ENCODE data around the gene PLAAT3.
"Not testable (repeated sequence)": the region's sequence is repeated elsewhere in the genome, so short reads cannot be mapped to it uniquely, and the experiment has no call there.

PLAAT3 gene

DNA sequence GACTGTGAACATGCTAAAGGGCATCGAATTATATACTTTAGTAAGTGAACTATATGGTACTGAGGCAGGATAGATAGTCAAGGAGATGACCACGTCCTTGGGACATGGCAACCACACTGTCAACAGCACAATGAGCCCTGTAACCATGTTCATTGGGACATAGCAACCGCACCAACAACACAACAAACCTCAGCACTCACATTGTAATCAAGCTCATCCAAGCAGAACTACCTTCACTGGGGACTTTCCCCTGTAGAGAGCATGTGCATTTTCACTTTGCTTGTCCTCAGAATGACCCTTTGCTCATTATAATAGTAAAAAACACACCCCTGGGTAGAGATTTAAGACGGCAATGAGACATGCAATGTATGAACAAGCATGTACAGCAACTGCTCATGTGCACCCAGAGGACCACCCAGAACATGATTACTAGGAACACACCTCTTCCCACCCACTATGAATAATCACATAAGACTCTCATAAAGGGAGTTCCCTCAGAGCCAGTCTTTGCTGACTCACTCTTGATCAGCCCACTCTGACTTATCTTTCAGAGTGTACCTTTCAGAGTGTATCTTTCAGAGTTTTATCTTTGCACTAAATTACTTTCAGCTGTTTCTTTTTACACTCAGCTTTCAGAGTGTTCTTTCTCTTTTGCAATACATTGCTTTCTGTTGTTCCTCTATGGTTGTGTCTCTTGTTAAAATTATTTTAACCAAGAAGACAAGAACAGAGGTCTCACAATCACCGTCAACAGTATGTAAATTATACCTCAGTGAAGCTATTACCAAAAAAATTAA lies 47.0 kb downstream of the PLAAT3 start:
- peak; percentile 87 for DNase-seq

DNA sequence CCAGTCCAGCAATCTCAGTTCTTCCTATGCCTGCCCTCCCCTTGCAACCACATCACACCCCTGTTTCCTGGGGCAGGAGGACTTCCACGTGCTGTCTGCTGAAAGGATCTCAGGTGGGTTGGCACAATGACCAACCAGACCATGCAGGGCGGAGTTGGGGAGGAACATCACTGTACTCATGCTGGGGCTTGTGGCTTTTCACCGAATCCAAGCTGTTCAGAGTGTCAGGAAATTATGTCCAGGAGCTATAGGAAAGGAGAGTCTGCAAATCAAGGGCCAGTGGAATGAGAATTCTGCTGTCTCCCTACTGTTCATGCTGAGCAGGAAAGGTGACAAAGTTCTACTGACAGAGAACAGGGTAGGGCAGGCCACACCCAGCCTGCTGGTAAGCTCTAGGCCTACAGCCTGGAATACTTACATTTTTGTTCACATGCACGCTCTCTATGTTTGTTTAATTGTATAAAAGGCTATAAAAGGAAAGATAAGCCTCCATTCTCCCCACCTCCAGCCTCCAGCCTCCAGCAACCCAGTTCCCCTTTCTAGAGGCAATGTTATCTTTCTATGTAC lies 49.4 kb downstream of the PLAAT3 start:
- no peak for DNase-seq

DNA sequence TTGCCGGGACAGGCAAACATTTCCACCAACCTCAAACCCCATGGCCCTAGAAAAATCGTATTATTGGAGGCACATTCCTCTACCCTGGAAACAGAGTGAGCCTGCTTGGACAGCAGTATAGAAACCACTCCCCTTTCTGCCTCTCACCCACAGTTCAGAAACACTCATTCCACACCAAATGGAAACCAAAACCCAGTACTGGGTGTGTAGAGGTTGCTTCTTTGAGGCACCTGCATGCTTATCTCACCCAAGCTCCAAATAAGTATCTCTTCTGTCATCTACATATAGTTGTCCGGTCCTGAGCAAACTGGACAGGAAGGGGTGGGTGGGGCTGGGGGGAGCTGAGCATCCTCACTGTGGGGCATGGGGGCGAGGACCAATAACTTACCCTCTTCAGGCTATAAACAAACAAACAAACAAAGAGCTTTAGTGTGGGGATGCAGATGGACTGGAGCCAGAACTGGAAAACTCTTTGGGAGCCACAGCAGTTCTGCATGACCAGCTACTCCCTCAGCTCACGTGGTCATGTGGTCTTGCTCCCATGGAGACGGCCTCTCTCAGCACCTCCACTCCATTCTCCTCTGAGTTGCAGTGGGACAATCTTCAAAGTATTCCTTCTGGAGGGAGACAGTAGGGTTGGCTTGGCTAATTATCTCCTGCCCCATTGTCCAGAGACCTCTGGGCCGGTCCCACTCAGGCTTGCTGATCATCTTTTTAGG lies 50.0 kb downstream of the PLAAT3 start:
- no peak for DNase-seq

DNA sequence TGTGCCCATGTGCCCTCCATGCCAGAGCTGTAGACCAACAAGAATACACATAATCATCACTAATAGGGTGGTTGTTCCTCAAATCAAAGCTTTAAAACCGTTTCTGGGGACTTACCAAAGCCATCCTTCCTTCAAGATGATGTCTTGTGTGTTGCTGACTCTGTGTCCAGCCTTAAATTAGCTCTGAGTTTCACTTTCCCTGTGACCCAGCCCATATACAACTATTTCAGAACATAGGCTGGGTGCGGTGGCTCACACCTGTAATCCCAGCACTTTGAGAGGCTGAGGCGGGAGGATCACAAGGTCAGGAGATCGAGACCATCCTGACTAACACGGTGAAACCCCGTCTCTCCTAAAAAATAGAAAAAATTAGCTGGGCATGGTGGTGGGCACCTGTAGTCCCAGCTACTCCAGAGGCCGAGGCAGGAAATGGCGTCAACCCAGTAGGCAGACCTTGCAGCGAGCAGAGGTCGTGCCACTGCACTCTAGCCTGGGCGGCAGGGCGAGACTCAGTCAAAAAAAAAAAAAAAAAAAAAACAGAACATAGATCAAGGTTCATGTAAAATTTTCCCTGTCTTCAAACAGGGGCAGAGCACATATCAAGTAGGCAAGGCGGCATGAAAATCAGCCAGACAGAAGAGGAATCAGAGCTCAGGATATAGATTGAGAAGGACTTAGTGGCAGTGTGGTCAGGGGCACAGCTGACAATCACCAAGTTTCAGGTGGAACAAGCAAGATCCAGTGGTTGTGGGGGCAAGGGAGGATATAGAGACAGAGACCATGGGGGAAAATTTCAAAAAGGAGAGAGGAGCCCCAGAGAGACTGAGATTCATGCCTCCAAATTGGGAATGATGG lies 50.8 kb downstream of the PLAAT3 start, which contains the start of gene PLAAT2:
PLAAT2 (minus strand) TSS at position 179 of the 855 bp plus-strand sequence; CDS start at position 124, 55 bp downstream.
- DNase-seq = no peak

DNA sequence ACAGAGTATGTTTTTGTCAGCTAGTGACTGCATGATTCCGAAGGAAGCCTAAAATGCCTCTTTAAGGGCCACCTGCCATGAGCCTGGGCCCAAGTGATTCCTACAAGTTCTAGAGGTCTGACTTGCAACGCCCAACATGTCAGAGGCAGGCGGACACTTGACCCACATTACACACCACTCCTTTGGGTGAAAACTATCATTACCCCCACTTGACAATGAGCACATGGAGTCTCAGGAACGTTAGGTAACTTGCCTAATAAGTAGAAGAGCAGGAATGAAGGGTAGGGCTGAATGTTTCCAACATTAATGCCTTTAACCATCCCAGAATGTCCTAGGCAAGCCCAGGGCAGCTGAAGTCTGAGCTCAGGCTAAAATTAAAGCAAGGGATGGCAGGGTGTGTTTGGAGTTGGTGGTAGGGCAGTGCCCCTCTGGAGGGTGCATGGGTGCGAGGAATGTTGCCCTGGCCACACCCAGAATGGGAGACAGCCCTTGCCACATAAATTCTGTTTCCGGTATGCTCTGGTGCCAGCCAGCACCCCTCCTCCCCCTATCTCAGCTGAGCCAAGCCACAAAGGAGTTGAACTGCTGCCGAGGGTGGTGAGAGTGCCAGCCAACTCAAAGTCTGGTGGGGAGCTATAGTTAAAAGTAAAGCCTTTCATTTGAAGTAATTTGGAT lies 53.6 kb downstream of the PLAAT3 start:
- DNase-seq = no peak

DNA sequence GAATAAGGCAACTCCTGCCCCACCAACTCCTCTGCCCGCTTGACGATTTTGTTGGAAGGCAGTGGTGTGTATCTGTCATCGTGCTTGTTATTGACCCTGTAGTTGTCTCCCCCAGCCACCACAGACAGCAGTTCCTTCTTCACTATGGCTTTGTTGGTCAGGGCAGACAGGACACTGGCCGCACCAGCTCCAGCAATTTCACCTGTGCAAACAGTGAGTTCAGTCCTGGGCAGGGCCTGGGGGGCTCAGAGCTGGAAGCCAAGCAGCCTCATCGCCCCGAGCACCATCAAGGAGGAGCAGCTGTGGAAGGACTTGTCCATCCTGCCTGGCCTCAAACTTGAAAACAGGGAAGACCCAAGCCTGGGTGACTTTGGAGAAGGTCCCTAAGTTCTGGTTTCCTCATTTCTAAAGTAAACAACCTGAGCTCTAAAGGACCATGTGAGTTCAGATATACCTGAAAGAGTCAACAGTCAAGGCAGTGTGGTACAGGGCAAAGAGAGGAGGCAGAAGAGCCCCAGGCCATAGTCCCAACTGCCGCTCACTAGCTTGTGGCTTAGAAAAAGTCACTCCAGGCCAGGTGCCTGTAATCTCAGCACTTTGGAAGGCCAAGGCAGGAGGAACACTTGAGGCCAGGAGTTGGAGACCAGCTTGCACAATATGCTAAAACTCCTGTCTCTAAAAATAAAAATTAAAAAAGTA lies 55.6 kb downstream of the PLAAT3 start:
- DNase-seq = no peak

DNA sequence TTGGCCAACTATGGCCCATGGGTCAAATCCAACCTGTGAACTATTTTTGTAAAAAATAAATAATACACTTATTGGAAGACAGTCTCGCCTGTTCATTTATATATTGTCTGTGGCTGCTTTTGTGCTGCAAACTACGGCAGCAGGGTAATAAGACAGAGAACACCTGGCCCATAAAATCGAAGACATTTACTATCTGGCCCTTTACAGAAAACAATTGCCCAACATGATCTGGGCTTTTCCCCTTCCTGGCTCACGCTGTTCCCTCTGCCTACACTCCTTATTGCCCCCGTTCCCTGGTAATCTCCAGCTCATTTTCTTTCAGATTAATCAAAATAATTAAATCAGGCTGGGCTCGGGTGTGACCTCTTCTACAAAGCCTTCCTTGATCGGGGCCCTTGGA lies 56.7 kb downstream of the PLAAT3 start:
- DNase-seq = no peak

DNA sequence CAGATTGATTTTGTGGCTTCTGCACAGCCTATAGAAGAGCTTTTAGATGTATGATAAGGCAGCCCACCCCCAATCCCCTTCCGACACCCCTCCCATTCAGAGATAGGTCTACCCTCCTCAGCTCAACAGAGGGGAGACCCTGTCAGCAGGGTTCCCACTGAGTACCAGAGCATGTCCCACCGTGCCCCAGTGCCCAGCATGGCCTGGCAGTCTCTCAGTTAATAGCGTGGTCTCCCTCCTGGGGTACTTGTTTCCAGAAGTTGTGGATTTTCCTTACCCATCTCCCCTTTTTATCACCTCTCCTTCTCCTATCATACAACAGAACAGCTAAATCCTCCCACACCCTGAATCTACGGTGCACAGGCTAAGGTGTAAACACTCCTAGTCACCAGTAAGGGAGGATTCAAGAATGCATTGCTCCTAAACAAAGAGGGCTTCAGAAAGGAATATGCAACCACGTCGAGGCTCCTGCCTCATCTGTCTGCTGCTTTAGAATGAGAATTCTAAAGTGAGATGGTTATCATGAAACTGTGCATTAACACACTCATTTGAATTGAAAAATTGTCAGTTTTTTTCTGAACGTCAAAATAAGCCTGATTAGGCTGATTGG lies 57.7 kb downstream of the PLAAT3 start:
- no peak for DNase-seq

DNA sequence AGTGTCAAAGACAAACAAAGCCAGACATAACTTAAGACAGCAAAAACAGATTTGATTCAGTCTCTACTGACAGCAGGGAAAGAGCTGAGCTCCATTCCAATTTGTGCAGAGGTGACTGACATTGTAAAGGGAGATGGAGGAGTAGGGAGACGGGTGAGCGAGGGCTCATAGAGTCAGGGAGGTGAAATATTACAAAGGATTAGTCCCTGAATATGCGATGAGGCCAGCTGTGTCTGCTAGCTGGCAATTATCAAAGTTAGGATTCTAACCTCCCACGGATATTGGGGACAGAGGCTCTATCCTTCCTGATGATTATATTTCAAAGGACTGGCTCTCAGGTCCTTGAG lies 59.4 kb downstream of the PLAAT3 start:
- no peak for DNase-seq

DNA sequence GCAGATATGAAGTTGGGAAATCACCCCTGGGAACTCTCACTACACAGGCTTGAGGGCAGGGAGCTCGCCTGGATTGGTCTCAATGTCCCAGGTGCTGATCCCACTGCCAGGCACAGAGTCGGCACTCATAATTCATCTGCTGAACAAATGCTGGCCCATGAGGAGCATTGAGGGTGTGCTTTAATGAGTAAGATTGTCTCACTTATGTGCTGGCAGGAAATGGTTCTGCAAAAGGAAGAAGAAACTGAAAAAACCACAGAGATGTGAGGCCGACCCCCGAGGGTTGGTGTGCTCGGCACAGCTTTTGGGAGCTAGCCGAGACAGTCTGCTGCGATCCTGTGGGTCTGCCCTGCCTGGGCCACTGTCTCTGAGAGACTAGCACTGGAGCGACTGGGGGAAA lies 60.5 kb downstream of the PLAAT3 start:
- DNase-seq = peak; percentile 34

DNA sequence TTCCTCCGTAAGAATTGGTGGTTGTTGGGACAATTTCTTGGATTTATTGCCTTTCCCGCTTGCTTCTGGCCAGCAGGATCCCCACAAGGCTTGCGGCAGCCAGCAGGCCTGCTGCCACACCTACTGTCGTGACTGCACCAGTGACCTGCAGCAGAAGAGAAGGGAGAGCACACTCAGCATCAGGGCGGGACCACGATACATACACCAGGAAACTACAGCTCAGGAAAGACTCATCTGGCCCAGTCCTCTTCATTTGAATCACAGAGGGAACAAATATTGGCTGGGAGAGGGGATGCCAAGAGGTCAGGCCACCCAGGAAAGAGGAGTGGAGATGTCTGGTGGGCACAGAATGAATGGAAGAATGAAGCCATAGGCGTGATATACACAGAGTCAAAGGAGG lies 61.3 kb downstream of the PLAAT3 start:
- no peak for DNase-seq

DNA sequence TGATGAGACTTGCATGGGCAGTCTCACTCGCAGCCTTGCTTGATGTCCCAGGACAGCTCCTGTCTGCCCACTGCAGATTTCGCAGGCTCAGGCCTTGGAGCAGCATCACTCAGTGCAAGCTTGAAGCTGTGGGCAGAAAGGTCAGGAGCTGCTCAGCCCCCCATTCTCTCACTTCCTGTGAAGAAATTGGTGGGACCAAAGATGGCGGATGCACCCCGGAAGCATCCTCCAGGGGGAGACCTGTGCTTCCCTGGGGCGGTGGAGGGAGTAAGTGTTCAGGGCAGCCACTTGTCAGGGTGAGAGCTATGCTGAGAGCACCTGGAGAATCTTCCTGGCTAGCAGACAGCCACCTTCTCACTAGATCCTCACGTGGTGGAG lies 62.4 kb downstream of the PLAAT3 start:
- DNase-seq = no peak

DNA sequence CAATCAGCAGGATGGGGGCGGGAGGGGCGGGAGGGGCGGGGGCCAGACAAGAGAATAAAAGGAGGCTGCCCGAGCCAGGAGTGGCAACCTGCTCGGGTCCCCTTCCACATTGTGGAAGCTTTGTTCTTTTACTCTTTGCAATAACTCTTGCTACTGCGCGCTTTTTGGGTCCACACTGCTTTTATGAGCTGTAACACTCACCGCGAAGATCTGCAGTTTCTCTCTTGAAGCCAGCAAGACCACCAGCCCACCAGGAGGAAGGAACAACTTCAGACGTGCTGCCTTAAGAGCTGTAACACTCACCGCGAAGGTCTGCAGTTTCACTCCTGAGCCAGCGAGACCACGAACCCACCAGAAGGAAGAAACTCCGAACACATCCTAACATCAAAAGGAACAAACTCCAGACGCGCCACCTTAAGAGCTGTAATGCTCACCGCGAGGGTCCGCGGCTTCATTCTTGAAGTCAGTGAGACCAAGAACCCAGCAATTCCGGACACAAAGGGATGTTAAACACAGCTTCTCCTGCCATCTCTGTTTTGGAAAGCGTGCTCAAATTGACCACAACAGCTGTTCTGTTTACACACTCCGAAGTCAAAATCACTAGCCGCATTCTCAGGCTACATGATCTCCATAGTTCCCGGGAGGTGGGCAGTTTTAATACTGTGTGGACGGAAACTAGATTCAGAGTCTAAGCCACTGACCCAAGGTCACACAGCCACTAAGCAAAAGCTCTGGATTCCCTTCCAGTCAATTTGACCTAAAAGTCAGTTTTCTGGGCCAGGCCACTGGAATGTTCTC lies 62.9 kb downstream of the PLAAT3 start:
- DNase-seq = no peak

DNA sequence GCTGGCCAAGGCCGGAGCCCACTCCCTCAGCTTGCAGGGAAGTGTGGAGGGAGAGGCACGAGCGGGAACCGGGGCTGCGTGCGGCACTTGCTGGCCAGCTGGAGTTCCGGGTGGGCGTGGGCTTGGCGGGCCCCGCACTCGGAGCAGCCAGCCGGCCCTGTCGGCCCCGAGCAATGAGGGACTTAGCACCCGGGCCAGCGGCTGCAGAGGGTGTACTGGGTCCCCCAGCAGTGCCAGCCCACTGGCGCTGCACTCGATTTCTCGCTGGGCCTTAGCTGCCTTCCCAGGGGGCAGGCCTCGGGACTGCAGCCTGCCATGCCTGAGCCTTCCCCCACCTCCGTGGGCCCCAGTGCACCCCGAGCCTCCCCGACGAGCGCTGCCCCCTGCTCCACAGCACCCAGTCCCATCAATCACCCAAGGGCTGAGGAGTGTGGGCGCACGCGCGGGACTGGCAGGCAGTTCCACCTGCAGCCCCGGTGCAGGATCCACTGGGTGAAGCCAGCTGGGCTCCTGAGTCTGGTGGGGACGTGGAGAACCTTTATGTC lies 64.0 kb downstream of the PLAAT3 start:
- not testable (repeated sequence) for DNase-seq

DNA sequence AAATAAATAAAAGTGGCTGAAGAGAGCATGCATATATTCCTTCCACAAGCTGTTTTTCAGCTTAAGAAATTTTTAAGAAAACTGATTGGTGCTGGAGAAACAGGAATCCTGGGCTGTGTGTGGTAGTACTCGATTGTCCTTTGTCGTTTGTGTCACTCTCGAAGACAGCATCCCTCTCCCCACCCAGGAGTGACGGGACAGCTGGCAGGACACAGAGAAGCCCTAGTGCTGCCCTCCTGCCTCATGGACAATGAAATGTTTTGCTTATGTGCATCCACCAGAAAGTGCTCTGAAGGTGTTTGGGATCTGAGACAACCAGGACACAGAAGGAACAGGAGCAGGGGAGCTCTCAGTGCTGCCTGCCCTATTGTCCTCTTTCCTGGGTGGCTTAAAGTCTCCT lies 64.8 kb downstream of the PLAAT3 start:
- DNase-seq = no peak

DNA sequence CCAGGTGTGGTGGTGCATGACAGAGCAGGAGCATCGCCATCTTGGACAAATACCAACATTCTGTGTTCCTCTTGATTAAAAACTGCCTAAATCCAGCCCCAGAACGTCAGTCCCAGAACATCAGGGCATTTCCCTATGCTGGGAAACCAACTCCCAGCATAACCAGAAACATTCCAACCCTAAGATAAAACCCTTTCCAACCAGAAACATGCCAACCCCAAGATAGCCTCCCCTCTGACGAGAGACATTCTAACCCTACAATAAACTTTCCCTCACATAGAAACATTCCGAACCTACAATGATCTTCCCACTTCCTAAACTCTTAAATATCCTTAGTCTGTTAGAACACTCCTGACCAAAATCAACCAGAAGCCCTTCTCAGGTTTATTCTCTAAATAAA lies 66.1 kb downstream of the PLAAT3 start:
- DNase-seq = no peak

DNA sequence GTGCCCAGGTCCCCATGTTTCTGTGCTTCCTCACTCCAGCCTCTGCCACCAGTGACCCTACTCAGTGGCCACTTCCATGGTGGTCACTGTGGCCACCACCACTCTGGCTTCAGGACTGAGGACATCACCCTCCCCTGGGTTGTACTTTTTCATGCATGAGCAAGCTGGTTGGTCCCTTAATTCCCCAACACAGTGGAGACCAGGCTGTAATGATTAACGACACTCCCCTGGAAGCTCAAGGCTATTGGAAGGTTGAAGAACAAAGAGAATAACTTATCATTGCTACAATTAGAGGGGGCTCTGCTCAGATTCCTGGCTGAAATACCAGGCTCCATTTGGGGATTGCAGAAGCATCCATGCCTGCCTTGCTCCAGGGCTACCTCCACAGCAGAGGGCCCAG lies 67.2 kb downstream of the PLAAT3 start:
- no peak for DNase-seq

DNA sequence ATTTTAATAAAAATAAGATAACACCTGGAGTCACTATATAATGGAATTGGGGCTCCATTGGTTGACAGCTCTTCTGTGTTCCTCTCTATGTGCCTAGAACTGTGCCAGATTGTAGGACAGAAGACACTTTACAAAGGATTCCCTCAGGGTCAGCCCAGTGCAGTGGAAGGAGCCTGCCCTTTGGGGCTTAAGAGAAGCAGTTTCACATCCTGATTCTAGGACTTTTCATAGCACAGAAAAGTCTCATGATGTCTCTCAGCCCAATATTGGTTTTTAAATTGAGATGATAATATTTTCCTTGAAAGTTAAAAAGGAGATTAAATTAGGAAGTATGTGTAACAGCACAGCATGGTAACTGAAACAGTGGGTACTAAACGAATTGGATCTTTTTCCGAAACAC lies 70.5 kb downstream of the PLAAT3 start:
- DNase-seq = no peak

DNA sequence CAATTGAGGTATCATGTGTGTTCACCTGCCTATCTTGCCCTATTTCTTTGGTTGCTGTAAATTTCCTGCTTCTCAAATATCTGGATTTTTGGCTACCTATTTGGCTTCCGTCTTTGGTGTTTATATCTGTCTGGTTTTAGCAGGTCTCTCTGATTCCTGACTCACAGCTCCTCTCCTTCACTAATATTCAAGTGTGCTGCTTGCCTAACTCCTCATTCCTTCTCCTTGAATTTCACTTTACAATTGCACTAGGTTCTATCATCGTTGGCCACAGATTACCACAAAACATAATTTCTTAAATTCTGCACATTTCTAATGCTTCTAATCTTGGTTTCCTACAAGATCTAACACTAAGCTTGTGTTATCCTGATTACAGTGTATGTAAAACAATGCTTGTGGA lies 71.7 kb downstream of the PLAAT3 start:
- not testable (repeated sequence) for DNase-seq

Measured in fibroblast of skin of back (primary cell).